Ascending aorta (tissue), 2 donors: Measurements from ENCODE around the gene PATJ. TPM values are rescaled to one million over a fixed set of nuclear protein-coding genes. Genes with fewer than 3 reads are reported as not detected.

Experiments
- DNase-seq, 2 donors: peaks; one replicate each; pipeline ENCODE4 v3.0.0-alpha.2; 2019; ENCODE audit warnings: low spot score in 2 of 2
- H3K27ac ChIP-seq, 2 donors: fragments of 200-600 bp; sonication (generic); one replicate each; pipeline ENCODE4 v1.5.1; 2016 to 2017; ENCODE audit warnings: mild to moderate bottlenecking in 1 of 2
- H3K27me3 ChIP-seq: fragments of 200-600 bp; sonication (generic); one replicate; pipeline ENCODE4 v1.5.1; 2017
- H3K36me3 ChIP-seq, 2 donors: fragments of 200-600 bp; sonication (generic); one replicate each; pipeline ENCODE4 v1.5.1; 2016
- H3K4me1 ChIP-seq, 2 donors: fragments of 200-600 bp; sonication (generic); one replicate each; pipeline ENCODE4 v1.5.1; 2016 to 2017; ENCODE audit warnings: mild to moderate bottlenecking in 1 of 2
- H3K4me3 ChIP-seq, 2 donors: fragments of 200-600 bp; sonication (generic); one replicate each; pipeline ENCODE4 v1.5.1; 2016 to 2017; ENCODE audit warnings: mild to moderate bottlenecking in 1 of 2
- H3K9me3 ChIP-seq, 2 donors: fragments of 200-600 bp; sonication (generic); one replicate each; pipeline ENCODE4 v1.5.1; 2016
- CTCF ChIP-seq, 3 experiments: fragments of 200-600 bp in 2 of 3; fragments of 450-650 bp in 1 of 3; sonication (generic) in 2 of 3; IDR thresholded peaks; one replicate each; pipeline ENCODE4 v1.5.1; 2016 to 2019; ENCODE audit warnings: antibody characterized with exemption in 3 of 3, mild to moderate bottlenecking in 1 of 3, moderate library complexity in 1 of 3
- intact Hi-C: fragments of 100-400 bp; cut with DNase I; formaldehyde crosslinking; loops from one replicate; pipeline ENCODE4 v1.15.1; 2023
- total RNA-seq: library from RNA; depleted of rRNA; stranded (reverse); fragments of >200 nt; gene quantifications from one replicate; pipeline ENCODE4 v1.1.0, GENCODE V29; 2016

PATJ gene
- total RNA-seq, 1 donor from 2014 or later: 26.7 TPM

DNA sequence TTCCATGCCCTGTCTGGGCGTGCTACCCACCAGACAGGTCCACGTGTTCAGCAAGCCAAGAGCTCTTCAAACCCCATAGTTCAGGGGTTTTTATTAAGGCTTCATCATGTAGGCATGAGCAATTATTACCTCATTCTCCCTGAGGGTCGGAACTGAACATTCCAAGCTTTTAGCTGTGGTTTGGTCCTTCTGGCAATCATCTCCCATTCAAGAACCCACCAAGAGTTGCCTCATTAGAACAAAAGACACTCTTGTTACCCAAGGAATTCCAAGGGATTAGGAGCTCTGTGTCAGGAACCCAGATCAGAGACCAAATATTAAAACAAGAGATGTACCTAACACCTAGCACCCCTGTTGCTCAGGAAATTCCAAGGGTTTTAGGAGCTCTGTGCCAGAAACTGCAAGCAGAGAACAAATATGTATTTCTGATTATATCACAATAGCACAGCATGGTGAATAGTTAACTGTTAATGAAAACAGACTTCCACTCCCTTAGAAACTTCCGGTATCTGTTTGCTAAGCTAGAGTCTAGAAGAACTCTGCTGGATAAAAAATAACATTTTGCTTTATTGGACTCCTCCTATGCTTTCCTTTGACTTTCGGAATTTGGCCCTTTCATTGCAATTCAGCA lies 251.2 kb downstream of the PATJ start:
- DNase-seq: no peak
- no peaks in the 10 kb centered on the region for H3K4me1 ChIP-seq
- no peak overlapping the region for H3K27ac ChIP-seq
- no peaks in the 10 kb centered on the region for H3K27me3 ChIP-seq
- no peak for TF ChIP-seq CTCF (IDR thresholded peaks at IDR 0.05)
- H3K36me3 ChIP-seq: peaks cover 0 to 15% of the 10 kb centered on the region in 2 donors
- no peak overlapping the region for H3K4me3 ChIP-seq
- intact Hi-C loops: no loop called here
- no peaks in the 10 kb centered on the region for H3K9me3 ChIP-seq

- Histone ChIP-seq H3K27me3 (no peaks in the 10 kb centered on the region), H3K4me3 (no peak overlapping the region), H3K36me3 (peaks cover 0 to 15% of the 10 kb centered on the region in 2 donors), H3K27ac (no peak overlapping the region), H3K9me3 (no peaks in the 10 kb centered on the region), H3K4me1 (no peaks in the 10 kb centered on the region)
- intact Hi-C loops: no loop called here
- TF ChIP-seq CTCF (IDR thresholded peaks at IDR 0.05): no peak
- DNase-seq: no peak
Observed at GRCh38 chr1:61995641-61996040, 253.4 kb downstream of the PATJ start.

DNA sequence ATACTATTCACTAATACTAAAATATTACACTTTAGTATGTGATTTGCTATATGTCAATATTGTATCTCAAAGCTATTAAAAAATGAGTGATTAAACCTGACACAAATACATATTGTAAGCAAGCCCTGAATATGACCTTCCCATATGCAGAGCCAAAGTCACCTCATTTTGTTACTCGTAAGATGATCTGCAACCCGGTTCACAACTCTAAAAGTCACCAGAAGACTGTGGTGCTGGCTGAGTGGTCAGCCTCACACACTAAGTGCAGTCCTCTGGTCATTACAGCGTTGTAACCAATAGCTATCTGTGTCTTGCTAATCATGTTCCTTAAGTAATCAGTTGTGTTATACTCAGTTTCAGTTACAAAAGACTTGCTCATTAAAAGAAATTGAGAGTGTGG lies 254.8 kb downstream of the PATJ start:
- intact Hi-C loops: no loop called here
- H3K27me3 ChIP-seq: no peaks in the 10 kb centered on the region
- no peak overlapping the region for H3K27ac ChIP-seq
- TF ChIP-seq CTCF (IDR thresholded peaks at IDR 0.05): no peak
- H3K4me3 ChIP-seq: no peak overlapping the region
- no peaks in the 10 kb centered on the region for H3K9me3 ChIP-seq
- DNase-seq: no peak
- H3K4me1 ChIP-seq: no peaks in the 10 kb centered on the region
- H3K36me3 ChIP-seq: peaks cover 0 to 11% of the 10 kb centered on the region in 2 donors

DNA sequence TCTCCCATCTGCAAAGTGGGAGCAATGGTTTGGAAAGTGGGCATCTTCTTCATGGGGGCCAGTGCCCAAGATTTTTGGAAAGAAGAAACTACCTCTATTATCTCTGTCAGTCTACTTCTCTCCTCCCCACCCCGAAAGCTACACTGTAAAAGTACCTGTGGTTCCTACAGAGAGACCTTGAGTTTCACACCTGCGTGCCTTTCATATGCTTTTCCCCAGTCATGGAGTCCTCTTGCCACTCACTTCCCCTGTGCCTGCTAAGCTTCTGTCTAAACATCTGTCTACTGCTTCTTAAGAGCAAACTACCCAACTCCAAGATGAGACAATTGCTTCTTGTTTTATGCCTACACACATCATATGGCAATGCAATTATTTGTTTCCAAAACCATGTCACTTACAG lies 261.5 kb downstream of the PATJ start:
- intact Hi-C loops: no loop called here
- no peak for DNase-seq
- Histone ChIP-seq H3K4me3 (no peak overlapping the region), H3K9me3 (no peaks in the 10 kb centered on the region), H3K4me1 (no peaks in the 10 kb centered on the region), H3K36me3 (peaks cover 0 to 3% of the 10 kb centered on the region in 2 donors), H3K27ac (no peak overlapping the region), H3K27me3 (no peaks in the 10 kb centered on the region)
- no peak for TF ChIP-seq CTCF (IDR thresholded peaks at IDR 0.05)

GRCh38 chr1:62006690-62007089 lies 264.4 kb downstream of the PATJ start:
- H3K36me3 ChIP-seq: peaks cover 0 to 3% of the 10 kb centered on the region in 2 donors
- intact Hi-C loops: no loop called here
- no peak for TF ChIP-seq CTCF (IDR thresholded peaks at IDR 0.05)
- no peaks in the 10 kb centered on the region for H3K27me3 ChIP-seq
- H3K9me3 ChIP-seq: no peaks in the 10 kb centered on the region
- no peak overlapping the region for H3K27ac ChIP-seq
- DNase-seq: no peak
- H3K4me3 ChIP-seq: no peak overlapping the region
- H3K4me1 ChIP-seq: no peaks in the 10 kb centered on the region

DNA sequence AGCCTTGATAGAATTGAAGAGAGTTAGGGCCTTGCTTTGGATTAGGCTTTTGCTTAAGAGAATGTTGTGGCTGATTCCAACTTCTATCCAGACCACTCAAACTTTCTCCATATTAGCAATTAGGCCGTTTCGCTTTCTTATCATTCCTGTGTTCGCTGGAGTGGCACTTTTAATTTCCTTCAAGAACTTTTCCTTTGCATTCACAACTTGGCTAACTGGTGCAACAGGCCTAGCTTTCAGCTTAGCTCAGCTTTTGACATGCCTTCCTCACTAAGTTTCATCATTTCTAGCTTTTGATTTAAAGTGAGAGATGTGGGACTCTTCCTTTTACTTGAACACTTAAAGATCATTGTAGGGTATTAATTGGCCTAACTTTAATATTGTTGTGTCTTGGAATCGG lies 268.7 kb downstream of the PATJ start:
- intact Hi-C loops: no loop called here

More for the DNA sequence above, 268.7 kb downstream of the PATJ start:
- H3K4me1 ChIP-seq: no peaks in the 10 kb centered on the region
- peaks cover 0 to 3% of the 10 kb centered on the region in 2 donors for H3K36me3 ChIP-seq
- TF ChIP-seq CTCF (IDR thresholded peaks at IDR 0.05): no peak
- no peaks in the 10 kb centered on the region for H3K9me3 ChIP-seq
- H3K27me3 ChIP-seq: no peaks in the 10 kb centered on the region
- DNase-seq: no peak
- no peak overlapping the region for H3K4me3 ChIP-seq
- no peak overlapping the region for H3K27ac ChIP-seq
